Neutrophil (primary cell): Measurements from ENCODE around the gene SLC35A5.

Experiments used
- H3K27ac ChIP-seq: fragments of 200-600 bp; sonication (generic); 2 replicates; pipeline ENCODE4 v1.5.1; 2016; ENCODE audit warnings: mild to moderate bottlenecking, moderate library complexity
- H3K27me3 ChIP-seq: fragments of 200-600 bp; sonication (generic); 2 replicates; pipeline ENCODE4 v1.6.0; 2016; ENCODE audit warnings: mild to moderate bottlenecking
- H3K36me3 ChIP-seq: fragments of 200-600 bp; sonication (generic); 2 replicates; pipeline ENCODE4 v1.5.1; 2017
- H3K4me1 ChIP-seq, 2 experiments: fragments of 200-600 bp in 1 of 2; sonication (generic) in 1 of 2; 1 replicate in 1 of 2; 2 replicates in 1 of 2; pipeline versions ENCODE4 v1.5.1 to v1.6.1; 2013 to 2016; ENCODE audit warnings: low read depth in 1 of 2, low read length in 1 of 2, mild to moderate bottlenecking in 1 of 2, moderate library complexity in 1 of 2; ENCODE audit not compliant: control insufficient read depth in 1 of 2, insufficient read depth in 1 of 2
- H3K4me3 ChIP-seq, 2 experiments: fragments of 200-600 bp in 1 of 2; sonication (generic) in 1 of 2; 1 replicate in 1 of 2; 2 replicates in 1 of 2; pipeline ENCODE4 v1.5.1; 2013 to 2016; ENCODE audit warnings: low read depth in 1 of 2, low read length in 1 of 2, mild to moderate bottlenecking in 1 of 2, moderate library complexity in 1 of 2
- H3K9me3 ChIP-seq: fragments of 200-600 bp; sonication (generic); 2 replicates; pipeline ENCODE4 v1.5.1; 2016
- CTCF ChIP-seq: fragments of 200-600 bp; sonication (generic); IDR thresholded peaks from 2 replicates; pipeline ENCODE4 v1.5.1; 2016; ENCODE audit warnings: antibody characterized with exemption

SLC35A5 gene

GRCh38 chr3:112633757-112634156 lies 71.9 kb downstream of the SLC35A5 start:
- no peak overlapping the region for H3K4me3 ChIP-seq
- no peak overlapping the region for H3K27ac ChIP-seq
- H3K36me3 ChIP-seq = no peaks in the 10 kb centered on the region
- H3K4me1 ChIP-seq = no peaks in the 10 kb centered on the region
- H3K9me3 ChIP-seq = no peaks in the 10 kb centered on the region
- TF ChIP-seq CTCF = no peak
- no peaks in the 10 kb centered on the region for H3K27me3 ChIP-seq

- no peaks in the 10 kb centered on the region for H3K9me3 ChIP-seq
- no peak overlapping the region for H3K4me3 ChIP-seq
- TF ChIP-seq CTCF = no peak
- H3K36me3 ChIP-seq = no peaks in the 10 kb centered on the region
- no peak overlapping the region for H3K27ac ChIP-seq
- peaks cover 3% of the 10 kb centered on the region for H3K27me3 ChIP-seq
- H3K4me1 ChIP-seq = no peaks in the 10 kb centered on the region
Measured at GRCh38 chr3:112634786-112635541, 73.1 kb downstream of the SLC35A5 start.
